ENCODE results near the gene RPS21.

GRCh38 chr20:62369815-62370114 lies 17.1 kb upstream of the RPS21 start:
- TF ChIP-seq CTCF (conservative IDR thresholded peaks at IDR 0.05; ENCODE audit: low read length) (no peak), EZH2phosphoT487 (IDR thresholded peaks at IDR 0.05; ENCODE audit: borderline replicate concordance) (no peak)

Data from Loucy (cell line).